Fibroblast of mammary gland (primary cell): ENCODE measurements around the gene SPATA31C2.
"Not testable (repeated sequence)": the region's sequence is repeated elsewhere in the genome, so short reads cannot be mapped to it uniquely, and the experiment has no call there.

Source experiments
- DNase-seq: peaks from one replicate; pipeline ENCODE4 v3.0.0-alpha.2; 2010; ENCODE audit warnings: low read depth
- H3K4me3 ChIP-seq: 2 replicates; pipeline ENCODE4 v1.5.1; 2011; ENCODE audit warnings: low read depth, mild to moderate bottlenecking, low read length, moderate library complexity; ENCODE audit not compliant: control insufficient read depth
- CTCF ChIP-seq: conservative IDR thresholded peaks from 2 replicates; pipeline ENCODE4 v1.5.1; 2011; ENCODE audit warnings: low read depth, low read length, inconsistent platforms; ENCODE audit not compliant: control insufficient read depth, insufficient read depth

Gene SPATA31C2

GRCh38 chr9:88166660-88167059, 28.4 kb upstream of the SPATA31C2 start:
- H3K4me3 ChIP-seq, result no peak overlapping the region
- no peak for DNase-seq
- no peak for TF ChIP-seq CTCF

DNA sequence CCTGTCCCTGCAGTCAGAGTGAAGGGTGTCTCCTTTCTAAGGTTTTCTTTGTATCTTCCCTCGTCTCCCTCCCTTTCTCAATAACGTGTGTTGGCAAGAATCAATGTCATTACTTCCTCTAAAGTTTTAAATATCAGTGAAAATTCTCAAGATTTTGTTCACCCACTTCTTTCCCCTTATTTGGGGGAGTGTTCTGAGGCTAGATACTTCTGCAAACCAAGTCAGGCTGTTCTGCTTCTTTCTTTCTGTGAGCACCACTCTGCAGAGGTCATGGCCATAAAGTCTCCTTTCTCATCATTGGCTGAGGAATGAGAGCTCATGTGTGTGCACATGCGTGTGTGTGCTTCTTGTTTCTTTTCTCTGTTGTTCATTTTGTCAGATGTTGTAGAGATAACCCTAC, 26.6 kb upstream of the SPATA31C2 start:
- H3K4me3 ChIP-seq, result no peak overlapping the region
- no peak for DNase-seq
- no peak for TF ChIP-seq CTCF

- TF ChIP-seq CTCF, result no peak
- no peak for DNase-seq
- no peak overlapping the region for H3K4me3 ChIP-seq
Observed at GRCh38 chr9:88161144-88161543, 22.9 kb upstream of the SPATA31C2 start.

DNA sequence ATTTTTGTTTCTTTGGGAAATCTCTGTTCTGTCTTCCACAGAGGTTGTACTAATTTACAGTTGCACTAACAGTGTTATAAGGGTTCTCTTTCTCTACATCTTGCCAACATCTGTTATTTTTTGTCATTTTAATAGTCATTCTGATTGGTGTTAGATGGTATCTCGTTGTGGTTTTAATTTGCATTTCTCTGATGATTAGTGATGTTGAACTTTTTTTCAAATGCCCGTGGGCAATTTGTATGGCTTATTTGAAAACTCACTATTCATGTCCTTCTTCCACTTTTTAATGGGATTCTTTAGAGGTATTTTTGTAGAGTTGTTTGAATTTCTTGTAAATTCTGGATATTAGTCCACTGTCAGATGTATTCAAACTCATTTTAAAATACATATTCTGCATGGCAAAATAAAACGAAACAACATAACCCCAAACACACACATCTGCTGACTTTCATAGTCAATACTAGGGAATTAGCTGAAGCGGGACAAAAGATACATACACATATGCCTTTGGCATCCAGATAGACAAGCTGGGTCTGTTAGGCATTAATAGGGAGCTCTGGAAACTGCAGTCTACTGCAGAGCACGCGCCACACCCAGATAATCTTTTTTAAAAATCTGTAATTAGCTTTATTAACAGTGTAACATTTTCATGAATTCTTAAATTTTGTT, 5.8 kb upstream of the SPATA31C2 start:
- no peak for TF ChIP-seq CTCF
- H3K4me3 ChIP-seq, result no peak overlapping the region

DNA sequence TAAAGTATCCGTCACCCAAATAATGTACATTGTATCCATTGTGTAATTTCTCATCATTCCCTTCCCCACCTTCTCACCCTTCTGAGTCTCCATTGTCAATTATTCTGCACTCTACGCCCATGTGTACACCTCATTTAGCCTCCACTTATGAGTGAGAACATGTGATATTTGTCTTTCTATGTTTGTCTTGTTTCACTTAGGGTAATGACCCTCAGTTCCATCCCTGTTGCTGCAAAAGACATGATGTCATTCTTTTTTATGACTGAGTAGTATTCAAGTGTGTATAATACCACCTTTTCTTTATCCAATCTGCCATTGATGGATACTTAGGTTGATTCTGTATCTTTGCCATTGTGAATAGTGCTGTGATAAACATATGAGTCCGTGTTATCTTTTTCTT, 4.9 kb upstream of the SPATA31C2 start:
- TF ChIP-seq CTCF, result no peak
- no peak for DNase-seq
- no peak overlapping the region for H3K4me3 ChIP-seq

More for the DNA sequence above, 5.8 kb upstream of the SPATA31C2 start:
- no peak for DNase-seq

DNA sequence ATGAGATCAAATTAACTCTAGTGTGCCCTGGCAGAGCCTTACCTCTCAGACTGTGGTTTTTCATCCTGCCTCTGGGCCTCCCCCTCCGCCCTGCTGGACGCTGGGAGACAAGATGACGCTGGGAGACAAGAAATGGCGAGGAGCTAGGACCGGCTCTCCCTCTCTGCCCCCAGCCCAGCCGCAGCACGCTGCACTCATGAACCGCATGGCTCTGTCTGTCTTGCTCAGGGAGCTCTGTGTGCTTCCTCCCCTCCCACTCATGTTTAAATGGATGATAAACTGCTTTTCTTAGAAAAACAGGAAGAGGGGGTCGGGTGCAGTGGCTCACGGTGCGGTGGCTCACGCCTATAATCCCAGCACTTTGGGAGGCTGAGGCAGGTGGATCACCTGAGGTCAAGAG, 4.7 kb downstream of the SPATA31C2 start:
- DNase-seq, H3K4me3 ChIP-seq: not testable (repeated sequence)

GRCh38 chr9:88129556-88129955, 8.7 kb downstream of the SPATA31C2 start:
- DNase-seq, H3K4me3 ChIP-seq: not testable (repeated sequence)

DNA sequence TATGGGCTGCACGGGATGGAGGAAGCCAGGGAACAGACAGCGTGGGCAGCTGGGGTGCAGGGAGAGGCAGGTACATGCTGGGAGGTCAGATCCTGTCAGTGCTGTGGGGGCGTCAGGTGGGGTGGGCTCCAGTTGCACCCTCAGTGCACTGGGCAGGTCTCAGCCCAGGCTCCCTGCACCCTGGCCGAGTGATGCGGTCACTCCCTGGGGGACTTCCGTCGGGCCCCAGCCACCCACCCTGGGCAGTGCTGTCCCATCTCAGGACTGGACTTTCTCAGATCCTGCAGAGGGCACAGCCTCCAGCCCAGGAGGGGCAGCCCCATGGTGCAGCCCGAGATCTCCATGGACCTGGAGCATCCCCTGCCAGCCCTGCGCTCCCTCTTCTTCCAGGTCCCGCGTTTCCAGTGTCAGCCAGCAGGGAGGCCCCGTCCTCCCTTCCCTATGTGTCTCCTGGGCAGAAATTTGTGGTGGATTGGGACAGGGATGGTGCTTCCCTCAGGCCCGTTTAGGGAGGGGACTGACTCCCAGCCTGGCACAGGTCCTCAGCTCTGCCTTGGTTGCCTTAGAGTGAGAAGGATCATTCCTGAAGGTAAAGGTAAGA, 10.5 kb downstream of the SPATA31C2 start:
- DNase-seq, H3K4me3 ChIP-seq: not testable (repeated sequence)

GRCh38 chr9:88123413-88123812, 14.9 kb downstream of the SPATA31C2 start:
- DNase-seq, H3K4me3 ChIP-seq: not testable (repeated sequence)

- H3K4me3 ChIP-seq, DNase-seq: not testable (repeated sequence)
Observed at GRCh38 chr9:88118121-88118520, 20.2 kb downstream of the SPATA31C2 start.

DNA sequence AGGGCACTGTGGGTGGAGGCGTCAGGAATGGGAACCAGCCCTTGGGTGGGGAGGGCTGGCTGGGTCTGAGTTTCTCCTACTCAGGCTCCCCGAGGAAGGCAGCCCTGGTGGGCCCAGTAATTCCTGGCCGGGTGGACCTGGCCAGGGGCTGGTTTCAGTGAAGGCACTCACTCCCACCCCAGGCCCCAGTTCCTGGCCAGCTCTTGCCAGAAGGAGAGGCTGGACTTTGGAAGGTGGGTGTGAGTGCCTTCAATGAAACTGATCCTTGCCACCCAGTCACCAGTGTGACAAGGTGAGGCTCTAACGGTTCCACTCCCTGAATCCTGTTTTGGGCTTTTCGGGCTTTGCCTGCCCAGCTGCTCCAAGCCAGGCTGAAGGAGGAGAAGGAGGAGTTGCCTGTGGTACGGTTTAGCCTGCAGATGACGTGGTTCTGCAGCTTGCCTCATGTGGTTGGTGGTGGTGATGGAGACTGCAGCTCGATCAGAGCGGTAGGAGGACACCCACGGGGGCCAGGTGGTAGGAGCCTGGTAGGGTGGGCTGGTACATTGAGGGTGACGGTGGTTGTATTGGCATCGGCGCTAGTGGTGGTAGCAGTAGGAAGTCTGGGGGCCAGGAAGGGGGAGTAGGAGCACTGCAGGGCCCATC, 23.2 kb downstream of the SPATA31C2 start:
- H3K4me3 ChIP-seq, DNase-seq: not testable (repeated sequence)

- not testable (repeated sequence) for H3K4me3 ChIP-seq, DNase-seq
Observed at GRCh38 chr9:88114283-88114967, 23.9 kb downstream of the SPATA31C2 start.
